CD4-positive, alpha-beta T cell treated with Interleukin-6 at 100 ng/mL for 8 hours (primary cell): Measurements from ENCODE around the gene FBXL7.

Experiments used
- DNase-seq: peaks from one replicate; pipeline ENCODE4 v3.0.0-alpha.2; 2020; ENCODE audit warnings: mixed read lengths, low spot score

FBXL7 gene

DNA sequence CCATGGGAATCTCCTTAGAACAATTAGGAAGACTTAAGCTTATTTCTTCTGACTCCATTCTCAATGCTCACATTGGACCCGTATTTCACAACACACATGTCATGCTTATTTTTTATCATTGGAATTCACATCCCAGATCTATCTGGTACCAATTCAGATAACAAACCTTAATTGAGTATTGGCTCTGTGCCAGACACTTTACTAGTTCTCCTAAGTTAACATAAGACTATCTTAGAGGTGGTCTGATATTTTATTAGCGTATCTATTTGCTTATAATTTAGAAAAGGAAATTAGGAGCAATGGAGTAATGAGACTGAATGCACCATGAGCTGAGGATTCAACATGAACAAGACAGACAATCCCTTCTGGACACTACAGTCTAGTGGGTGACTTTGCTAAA is 45.1 kb downstream of the FBXL7 start:
- no peak for DNase-seq

DNA sequence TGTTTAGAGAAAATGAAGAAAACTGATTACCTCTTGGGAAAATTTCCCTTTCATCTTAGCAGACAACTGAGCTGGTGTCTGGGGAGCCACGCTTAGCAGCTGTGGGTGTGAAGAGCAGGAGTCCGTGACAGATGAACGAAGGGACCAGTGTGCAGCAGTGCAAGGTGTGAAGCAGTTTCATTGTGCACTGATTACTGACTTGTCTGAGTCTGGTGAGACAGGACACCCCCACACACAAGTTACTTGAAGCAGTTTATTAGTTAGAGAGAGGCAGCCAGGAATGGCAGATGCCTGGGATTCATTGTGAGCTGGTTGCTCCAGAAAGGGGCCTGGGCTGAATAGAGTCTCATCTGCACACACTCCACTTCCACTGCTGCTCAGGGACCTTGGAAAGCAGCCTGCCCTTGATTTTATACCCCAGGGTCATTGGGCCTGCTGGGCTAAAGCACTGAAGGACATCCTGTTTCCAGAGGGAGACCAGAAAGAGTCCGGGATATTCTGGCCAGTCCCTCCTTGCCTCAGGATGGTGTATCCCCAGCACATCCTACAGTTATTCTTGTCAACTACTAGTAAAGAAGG is 47.4 kb downstream of the FBXL7 start:
- no peak for DNase-seq

DNA sequence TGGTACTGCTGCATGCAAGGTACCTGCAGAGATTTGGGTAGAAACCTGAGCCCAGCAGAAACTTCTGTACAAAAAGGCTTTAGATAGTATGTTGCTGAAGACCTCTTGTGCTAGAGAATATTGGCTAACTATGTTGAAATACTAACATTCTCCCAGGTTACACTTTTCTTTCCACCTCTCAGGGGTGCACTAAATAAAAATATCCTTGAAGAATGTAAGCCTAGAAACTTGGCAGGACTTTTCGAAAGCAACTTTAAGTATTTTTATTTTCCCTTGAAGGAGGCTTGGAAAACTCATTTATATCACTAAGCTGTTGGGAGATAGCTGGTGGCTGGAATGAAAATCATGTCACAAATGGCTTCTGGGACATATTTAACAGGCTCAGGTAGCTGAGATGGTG is 50.0 kb downstream of the FBXL7 start:
- no peak for DNase-seq

DNA sequence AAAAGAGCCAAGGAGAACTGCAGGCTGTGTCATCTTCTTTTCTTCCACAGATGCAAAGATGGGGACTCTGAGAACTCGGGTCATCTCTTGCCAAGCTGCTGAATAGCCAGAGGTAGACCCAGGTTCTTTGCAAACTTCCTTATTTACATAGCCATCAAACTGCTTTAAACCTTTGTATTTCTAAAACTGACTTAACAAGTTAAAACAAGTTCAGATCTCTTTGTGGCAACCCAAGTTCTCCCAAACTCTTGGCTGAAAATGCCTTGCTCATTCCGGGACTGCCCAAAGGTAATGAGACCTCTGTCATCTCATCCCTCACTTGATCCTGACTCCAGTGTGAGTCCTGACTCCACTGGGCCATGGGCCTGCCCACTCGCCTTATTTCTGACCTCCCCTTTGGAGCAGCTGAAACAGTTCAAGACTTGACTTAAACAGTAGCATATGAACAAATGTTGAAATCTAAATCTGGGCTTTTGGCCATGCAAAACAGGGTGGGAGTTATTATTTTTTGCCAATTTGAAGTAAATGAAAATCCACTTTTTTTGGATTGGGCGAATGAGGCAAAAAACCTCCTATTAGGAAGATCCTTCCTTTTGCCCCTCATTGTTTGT is 50.6 kb downstream of the FBXL7 start:
- DNase-seq = no peak

DNA sequence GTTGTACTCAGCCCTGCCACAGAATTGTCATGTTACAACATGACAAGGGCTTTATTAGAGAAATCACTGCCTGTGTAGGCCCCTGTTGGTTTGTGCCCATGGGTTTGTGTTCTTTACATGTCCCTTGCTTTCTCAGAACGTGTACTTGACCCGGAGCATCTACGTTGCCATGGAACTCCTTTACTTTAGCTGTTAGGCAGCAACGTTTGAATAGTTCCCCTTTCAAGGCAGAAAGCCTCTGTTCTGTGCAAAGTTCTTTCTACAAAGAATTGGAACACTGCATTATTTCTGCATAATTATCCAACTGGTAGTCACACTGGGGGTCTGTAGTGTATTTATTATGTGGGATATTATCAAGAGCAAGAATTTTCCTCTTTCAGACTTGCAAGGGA is 51.1 kb downstream of the FBXL7 start:
- no peak for DNase-seq

DNA sequence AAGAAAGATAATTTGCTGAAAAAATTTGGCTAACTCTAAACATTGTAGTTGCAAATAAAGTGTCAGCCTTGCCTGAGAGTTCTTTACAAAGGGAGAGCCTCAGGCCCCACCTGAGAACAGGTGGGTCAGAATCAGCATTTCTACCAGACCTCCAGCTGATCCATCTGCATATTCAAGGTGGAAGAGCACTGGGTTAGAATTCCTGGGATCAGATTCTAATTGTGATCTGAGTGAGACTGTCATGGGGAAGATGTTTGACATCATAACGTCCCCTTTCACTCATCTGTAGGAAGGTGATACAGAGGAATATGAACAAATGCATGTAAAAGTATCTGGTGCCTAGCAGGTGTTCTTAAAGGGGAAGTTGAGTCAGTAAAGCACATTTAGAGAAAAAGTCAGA is 54.6 kb downstream of the FBXL7 start:
- DNase-seq = no peak

DNA sequence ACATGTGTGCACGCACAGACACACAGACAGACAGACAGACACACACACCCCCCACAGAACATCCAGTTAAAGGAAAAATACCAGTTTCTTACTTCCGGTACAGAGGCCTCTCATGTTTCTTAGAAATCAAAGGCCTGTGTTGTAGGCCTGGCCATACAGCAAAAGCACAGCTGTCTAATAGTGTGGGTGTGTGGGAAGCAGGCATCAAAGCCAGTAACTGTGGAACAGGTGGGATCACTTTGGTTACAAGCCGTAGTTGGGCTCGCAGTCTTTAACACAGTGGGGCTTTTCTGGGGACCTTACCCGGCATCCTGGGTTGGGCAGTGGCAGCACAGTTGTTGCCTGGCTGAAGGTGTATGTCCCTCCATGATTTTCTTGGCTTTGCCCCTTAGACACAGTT is 55.2 kb downstream of the FBXL7 start:
- no peak for DNase-seq

DNA sequence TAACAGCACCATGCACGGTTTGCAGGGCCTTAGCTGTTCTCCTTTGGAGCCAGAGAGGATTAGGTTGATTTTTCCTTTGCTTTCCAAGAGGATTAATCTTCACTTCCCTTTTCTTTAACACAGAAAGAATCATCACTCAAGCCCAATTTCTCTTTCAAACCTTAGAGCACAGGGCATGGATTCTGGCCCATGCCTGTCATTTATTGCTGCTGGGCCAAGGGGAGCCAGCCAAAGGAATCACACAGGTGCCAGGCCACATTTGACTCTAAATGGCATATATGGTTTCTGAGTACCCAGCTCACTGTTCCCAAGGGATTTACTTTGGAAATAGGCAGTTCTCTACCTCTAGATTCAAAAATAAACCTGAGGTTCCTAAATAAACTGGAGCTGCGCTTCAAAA is 58.3 kb downstream of the FBXL7 start:
- DNase-seq = no peak

DNA sequence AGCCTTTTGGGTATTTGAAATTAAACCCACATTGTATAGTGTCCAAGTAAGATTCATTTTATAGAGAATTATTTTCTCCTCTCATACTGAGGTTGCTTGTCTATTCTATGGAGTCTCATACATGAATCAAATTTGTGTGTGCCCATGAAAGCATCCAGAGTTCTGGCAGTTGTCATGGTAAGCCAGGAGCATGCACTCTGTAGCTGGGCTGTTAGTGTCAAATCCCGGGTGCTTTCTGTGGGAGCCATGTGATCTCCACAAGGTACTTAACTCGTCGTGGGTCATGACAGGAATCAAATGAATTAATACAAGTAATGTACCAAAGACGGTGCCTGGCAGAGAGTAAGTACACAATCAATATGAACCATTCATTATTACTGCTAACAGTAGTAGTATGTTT is 58.7 kb downstream of the FBXL7 start:
- no peak for DNase-seq

DNA sequence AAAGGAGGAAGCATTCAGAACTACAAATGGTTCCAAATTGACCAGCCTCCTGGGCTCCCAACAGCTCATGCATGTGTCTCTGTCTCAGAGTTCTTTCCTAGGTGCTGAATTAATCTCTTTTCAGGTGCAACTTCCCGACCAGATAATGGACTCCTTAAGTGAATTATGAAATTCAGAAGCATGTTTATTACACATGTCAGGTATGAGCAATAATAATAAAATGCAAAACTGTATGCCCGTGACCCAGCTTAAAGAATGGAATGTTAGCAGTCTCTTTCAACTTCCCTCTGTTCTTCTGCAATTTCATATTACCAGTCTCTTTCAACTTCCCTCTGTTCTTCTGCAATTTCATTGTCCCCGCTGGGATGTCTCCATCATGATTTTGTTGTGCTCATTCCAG is 60.4 kb downstream of the FBXL7 start:
- DNase-seq = no peak

DNA sequence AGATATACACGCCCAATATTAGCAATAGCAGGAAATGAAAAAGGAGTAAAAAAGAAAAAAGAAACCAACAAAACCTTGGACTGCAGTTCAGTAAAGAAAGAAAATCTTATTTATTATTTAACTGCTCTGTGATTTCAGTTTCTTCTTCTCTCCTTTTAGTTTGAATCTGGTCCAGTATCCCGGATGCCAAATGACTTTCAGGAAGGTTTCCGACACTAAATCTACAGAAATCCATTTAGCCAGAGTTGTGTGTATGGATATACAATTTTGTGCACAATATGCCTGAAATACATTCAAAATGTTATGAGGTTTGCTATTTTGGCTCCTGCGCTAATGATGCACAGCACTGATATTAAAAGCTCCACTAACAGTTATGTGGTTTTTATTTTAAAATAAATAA is 64.5 kb downstream of the FBXL7 start:
- DNase-seq = no peak

DNA sequence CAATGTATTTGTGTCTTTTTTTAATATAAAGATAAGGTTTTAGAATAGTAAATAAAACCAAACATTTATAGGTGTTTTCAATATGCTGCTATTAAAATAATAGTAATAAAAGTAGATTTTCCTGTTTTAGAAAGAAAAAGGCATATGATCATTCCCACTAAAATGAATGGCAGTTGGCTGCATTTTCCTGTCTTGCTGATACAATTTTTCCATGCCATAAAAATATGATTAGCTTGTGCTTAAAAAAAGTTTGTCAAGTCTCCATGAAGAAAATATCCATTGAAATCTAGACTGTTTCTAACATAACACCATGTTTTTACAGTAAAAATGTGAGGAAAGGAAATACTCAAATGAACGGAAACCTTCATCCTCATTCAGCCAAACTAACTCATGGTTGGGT is 65.0 kb downstream of the FBXL7 start:
- no peak for DNase-seq

DNA sequence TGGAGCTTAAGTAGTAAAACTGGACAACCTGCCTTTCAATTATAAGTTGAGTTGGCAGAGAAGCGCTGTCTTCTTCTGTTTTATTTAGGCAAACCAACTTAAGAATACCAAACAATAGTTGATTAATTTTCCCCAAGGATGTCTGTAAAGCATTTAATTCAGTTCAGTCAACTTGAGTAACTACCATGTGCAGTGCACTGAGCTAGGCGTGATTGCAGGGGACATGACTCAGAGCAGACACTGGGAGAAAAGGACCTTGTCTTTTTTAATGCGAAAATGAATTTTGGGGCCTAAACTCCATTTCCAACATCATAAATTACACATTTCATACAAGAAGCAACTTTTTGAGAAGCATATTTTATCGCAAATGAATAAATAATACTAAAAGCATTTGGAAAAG is 66.3 kb downstream of the FBXL7 start:
- no peak for DNase-seq

DNA sequence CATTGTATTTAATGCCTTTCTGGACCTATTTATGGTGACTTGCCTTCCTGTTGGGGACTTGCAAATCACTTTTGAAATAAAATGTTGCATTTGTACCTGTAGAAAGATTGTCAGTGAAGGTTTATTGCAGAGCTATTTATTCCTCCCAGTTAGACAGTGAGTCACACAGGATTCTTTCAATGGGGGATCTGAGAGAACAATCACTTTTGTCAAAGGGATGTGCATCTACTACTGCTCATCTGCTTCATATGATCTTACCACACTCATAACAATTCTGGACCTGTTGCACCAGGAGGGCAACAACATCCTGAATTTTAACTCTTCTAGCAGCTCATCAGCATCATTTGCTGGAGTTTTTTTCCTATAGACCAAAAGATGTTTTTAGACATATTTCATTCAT is 66.8 kb downstream of the FBXL7 start:
- no peak for DNase-seq

DNA sequence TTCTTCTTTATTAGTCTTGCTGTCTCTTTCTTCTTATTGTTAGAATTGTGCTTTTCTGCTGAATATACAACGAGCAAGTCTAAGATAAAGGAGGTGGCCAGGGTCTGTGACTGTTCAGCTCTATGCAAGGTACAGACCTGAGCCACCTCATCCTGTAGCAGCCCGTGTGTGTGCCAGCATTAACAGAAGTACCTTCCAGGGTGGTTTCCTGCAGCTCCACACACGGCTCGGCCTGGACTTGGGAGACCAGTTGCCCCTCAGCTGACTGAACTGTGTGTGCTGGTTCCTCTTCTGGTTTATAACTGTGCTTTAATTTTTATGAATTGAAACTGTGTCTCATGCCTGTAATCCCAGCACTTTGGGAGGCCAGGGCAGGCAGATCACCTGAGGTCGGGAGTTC is 70.5 kb downstream of the FBXL7 start:
- no peak for DNase-seq

DNA sequence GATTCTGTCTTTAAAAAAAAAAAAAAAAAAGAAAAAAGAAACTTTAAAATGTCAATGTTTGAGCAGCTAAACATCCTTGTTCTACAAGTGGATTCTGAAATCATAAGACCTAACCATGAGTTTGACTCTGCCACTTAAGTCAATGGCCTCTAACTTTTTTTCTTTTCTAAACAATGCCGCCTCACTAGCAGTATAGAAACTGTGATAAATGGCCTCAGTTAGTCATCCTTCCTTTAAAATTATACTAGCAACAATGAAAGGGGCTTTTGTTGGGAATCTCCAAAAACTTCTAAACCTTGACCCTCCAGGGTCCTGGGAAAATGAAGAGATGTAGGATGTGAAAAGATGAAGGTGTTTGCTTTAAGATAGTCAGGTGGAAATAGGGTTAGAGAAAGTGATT is 71.1 kb downstream of the FBXL7 start:
- DNase-seq = no peak

DNA sequence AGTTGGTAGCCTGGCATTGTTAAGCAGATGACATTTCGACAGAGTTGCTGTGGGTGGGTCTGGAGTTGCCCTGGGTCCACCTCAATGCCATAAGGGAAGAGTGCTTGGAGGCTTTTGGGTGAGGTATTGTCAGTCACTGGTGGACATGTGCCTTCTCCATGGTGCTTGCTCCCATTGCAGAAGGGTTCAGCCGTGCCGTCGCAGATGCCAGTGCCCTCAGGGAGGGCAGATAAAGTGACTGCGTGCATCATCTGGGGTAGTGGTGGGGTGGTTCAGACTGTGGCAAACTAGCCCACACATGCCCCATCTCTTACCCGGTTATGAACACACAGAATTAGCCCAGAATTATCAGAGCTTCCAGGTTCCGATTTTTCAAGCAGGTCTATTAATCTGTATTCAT is 71.6 kb downstream of the FBXL7 start:
- DNase-seq = no peak

DNA sequence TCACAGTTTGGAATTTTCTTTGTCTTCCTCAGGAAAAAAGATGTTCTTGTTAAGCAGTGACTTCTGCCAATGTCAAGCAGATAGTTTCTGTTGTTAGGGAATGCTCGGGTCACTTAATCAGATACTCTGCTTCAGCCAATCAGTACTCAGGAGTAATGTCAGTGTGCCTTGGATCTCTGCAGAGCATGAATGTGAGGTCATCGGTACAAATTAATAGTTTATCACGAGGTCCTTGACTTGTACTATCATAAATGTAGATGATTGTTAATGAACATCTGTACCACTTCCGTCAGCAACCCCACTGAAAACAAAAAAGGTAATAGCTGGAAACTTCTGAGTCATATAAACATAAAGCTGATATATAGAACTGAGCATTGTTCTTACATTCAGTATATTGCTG is 73.6 kb downstream of the FBXL7 start:
- no peak for DNase-seq

DNA sequence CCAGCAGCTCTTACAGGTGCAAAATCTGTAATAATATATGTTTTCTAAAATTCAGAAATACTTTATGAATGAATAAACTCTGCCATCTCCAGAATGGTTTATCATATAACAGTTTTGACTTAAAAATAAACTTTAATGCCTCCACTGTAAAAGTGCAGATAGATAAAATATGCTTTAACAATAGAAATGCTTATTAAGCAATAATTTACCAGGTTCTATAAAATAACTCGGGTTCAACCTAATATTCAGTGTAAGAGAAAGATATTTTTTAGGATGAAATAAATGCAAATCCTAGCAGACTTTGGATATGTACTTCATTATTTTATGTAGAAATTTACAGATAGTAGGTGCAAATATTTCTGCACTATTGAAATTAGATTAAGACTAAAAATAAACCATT is 74.1 kb downstream of the FBXL7 start:
- DNase-seq = no peak

DNA sequence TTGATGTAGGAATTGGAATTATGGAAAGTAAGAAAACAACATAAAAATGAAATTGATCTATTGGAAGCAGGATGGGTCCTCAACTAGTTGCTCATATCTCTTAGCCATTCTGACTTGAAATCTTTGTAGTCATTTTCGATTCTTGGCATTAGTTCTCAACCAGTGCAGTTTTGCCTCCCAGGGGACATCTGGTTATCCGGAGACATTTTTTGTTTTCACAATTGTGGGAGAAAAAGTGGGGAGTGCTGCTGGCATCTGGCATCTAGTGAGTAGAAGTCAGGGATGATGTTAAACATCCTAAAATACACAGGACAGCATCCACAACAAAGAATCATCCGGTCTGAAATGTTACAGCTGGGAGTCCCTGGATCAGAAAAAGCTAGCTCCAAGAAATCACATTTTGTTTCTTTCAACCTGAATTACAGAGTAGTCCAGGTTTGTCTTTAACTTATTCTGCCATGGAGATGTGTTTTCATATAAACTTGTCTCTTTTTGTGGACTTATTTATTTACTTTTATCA is 74.9 kb downstream of the FBXL7 start:
- DNase-seq = no peak

DNA sequence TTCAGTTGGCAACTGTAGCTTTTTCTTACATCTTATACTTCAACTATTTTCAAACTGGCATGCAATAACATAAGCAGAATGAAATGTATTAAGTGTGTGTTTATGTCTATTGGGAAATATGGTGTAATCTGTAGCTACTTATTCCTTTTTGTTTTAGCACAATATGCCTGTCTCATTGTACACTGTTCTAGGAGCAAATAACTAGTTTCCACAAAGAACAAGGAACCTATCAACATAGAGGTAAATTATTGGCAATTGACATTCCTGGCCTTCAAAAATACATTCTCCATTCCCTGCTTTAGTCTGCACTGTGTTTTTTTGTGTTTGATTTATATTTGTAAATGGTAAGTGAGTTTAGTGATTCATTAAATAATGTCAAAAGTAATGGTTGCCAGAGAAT is 75.7 kb downstream of the FBXL7 start:
- no peak for DNase-seq

DNA sequence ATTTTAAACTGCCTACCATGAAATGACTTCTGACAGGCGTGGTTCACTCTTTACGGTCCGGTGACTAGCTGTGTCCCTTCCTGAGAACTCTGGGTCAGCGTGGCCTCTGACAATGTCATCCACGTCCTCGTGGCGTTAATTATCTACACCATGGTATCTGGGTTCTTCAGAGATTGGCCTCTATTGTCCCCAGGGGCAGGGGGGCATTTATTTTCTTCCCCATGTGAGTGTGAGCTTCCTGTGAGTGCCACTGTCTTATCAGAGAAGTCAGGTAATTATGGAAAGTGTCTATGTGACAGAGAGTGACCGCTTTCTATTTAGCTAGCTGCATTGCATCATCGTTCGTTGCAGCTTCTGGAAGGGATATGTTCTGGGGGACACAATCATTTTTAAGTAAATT is 77.2 kb downstream of the FBXL7 start:
- no peak for DNase-seq

DNA sequence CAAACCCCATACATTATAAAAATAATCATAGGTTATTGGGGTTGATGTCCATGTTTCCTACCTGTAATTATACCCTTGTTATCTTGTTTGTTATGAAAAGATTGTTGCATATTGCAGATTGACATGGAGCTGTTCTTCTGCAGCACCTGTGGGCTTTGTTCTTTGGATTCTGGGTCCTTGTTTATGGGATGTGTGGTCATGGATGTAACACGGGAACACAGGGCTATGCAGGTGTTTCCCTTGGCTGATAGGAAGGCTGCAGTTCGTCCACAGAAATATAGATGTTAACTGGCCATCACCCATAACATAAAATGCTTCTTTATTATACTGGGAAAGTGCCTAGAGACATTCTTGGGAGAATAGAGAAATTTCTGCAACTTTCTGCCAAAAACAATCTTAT is 77.9 kb downstream of the FBXL7 start:
- no peak for DNase-seq

DNA sequence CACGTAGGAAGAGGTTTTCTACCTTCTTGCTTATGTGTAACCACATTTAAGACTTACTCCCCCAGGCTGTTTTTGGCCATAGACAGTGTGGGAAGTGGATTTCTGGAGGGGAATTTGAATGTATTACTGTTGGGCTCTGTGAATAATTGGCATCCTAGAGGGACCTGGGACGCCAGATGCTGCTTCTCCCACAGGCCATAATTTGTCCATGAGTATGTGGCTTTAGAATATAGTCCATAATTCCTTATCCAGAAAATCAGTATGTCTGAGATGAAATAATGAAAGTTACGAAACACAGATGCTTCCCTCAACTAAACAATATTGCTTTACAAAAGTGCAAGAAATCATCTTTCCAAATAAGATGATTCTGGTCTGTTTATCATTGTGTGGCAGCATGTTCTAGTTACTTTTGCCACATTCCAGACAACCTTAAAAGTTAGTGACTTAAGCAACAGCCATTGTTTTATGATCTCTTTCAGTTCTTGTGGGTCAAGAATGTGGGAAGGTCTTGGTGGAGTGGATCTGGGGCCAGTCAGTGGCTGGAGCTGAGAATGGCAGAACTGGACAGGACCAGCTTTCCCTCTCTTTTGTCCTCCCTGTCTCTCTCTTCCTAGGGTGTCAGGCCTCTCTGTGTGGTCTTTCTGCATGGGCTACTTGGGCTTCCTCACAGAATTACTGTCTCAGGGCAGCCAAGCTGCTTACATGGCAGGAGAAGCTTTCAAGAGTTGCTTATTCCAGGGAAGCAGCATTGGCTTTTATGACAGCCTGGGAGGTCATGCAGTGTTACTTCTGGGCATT is 79.4 kb downstream of the FBXL7 start:
- no peak for DNase-seq
